Kidney (tissue), 14 donors: ENCODE results near the gene DYNC1LI1. TPM values are rescaled to one million over a fixed set of nuclear protein-coding genes. Genes with fewer than 3 reads are reported as not detected.

ENCODE experiments used
- DNase-seq, 5 donors: peaks; one replicate each; pipeline ENCODE4 v3.0.0-alpha.2; 2013 to 2020
- FAIRE-seq: peaks from 2 replicates; lab custom pipeline; 2012; peaks lifted over from hg19 to GRCh38; lab: Jason Lieb, UNC
- H3K27ac ChIP-seq, 2 donors: one replicate each; pipeline ENCODE4 v1.7.0; 2013; ENCODE audit warnings: low read depth in 2 of 2, low read length in 2 of 2, inconsistent platforms in 1 of 2
- H3K27me3 ChIP-seq: one replicate; pipeline ENCODE4 v1.7.1; 2013; ENCODE audit warnings: low read length, inconsistent platforms; ENCODE audit not compliant: control insufficient read depth, insufficient read depth
- H3K36me3 ChIP-seq, 3 donors: one replicate each; pipeline versions ENCODE4 v1.7.0 to v1.7.1; 2013; ENCODE audit warnings: low read length in 3 of 3, control low read depth in 1 of 3, inconsistent platforms in 1 of 3; ENCODE audit not compliant: insufficient read depth in 3 of 3, control insufficient read depth in 2 of 3
- H3K4me1 ChIP-seq, 3 donors: one replicate each; pipeline versions ENCODE4 v1.7.0 to v1.7.1; 2013; ENCODE audit warnings: low read length in 3 of 3, inconsistent platforms in 1 of 3, low read depth in 1 of 3; ENCODE audit not compliant: control insufficient read depth in 2 of 3, insufficient read depth in 2 of 3
- H3K4me3 ChIP-seq, 3 donors: one replicate each; pipeline versions ENCODE4 v1.7.0 to v1.8.1; 2013; ENCODE audit warnings: low read length in 3 of 3, control low read depth in 1 of 3, inconsistent platforms in 1 of 3
- H3K9ac ChIP-seq, 3 donors: one replicate each; pipeline versions ENCODE4 v1.7.0 to v1.7.1; 2013; ENCODE audit warnings: low read length in 3 of 3, control low read depth in 1 of 3, inconsistent platforms in 1 of 3
- H3K9me3 ChIP-seq, 3 donors: one replicate each; pipeline versions ENCODE4 v1.7.0 to v1.7.1; 2013; ENCODE audit warnings: low read length in 3 of 3, control low read depth in 1 of 3, inconsistent platforms in 1 of 3; ENCODE audit not compliant: control insufficient read depth in 2 of 3, insufficient read depth in 1 of 3
- CTCF ChIP-seq: IDR thresholded peaks from 3 replicates; pipeline ENCODE4 v1.5.1; 2012; ENCODE audit warnings: mild to moderate bottlenecking, moderate library complexity, borderline replicate concordance; ENCODE audit not compliant: insufficient read depth; ENCODE audit errors: extremely low read depth
- intact Hi-C: fragments of 100-400 bp; cut with DNase I; formaldehyde crosslinking; loops from one replicate; pipeline ENCODE4 v1.11.1; 2022
- microRNA-seq: library from miRNA; unstranded; fragments of <30 nt; microRNA quantifications from one replicate; pipeline ENCODE4 v1.2.0, GENCODE V29; 2020
- polyA plus RNA-seq: library from polyadenylated mRNA; stranded (reverse); fragments of 350-450 nt; fragmentation: Illumina TruSeq; extraction: RNeasy Lipid Tissue Mini Kit (QIAGEN cat#74804); gene quantifications from one replicate; pipeline ENCODE4 v1.2.3, GENCODE V29; 2014; ENCODE audit warnings: low read depth, low replicate concordance; ENCODE audit not compliant: insufficient read depth
- total RNA-seq: library from RNA; stranded (reverse); fragmentation: NEBNext Ultra II Directional; extraction: Animal tissue kit (Norgen Biotek cat#: 25700); gene quantifications from one replicate; pipeline ENCODE4 v1.2.1, GENCODE V29; 2021
- donor health status: control.
- donor health status: control.
- donor health status: control.
- donor health status: control.
- donor health status: control.
- donor health status: DM: yes; HTN: yes; CAD: no.
- donor health status: Normal renal cell carcinoma (clear cell type).

DYNC1LI1 gene
- total and polyA plus RNA-seq, 2 donors from 2014 or later = 24.3 to 28.2 TPM

- no peak for TF ChIP-seq CTCF
- H3K4me3 ChIP-seq = no peak overlapping the region
- no peak overlapping the region for H3K27ac ChIP-seq
- no peaks in the 10 kb centered on the region for H3K27me3 ChIP-seq
- H3K9ac ChIP-seq = no peak overlapping the region
- H3K9me3 ChIP-seq = no peaks in the 10 kb centered on the region
- H3K4me1 ChIP-seq = no peaks in the 10 kb centered on the region
- FAIRE-seq (no peak), DNase-seq (no peak)
- peaks cover 0 to 15% (median 4%) of the 10 kb centered on the region in 3 donors for H3K36me3 ChIP-seq
- intact Hi-C loops = no loop called here
Measured at GRCh38 chr3:32481791-32482631, 88.6 kb downstream of the DYNC1LI1 start.

GRCh38 chr3:32480604-32481003, 90.1 kb downstream of the DYNC1LI1 start:
- no peak for DNase-seq
- Histone ChIP-seq H3K27me3 (no peaks in the 10 kb centered on the region), H3K4me3 (no peak overlapping the region), H3K4me1 (no peaks in the 10 kb centered on the region), H3K27ac (no peak overlapping the region), H3K9ac (no peak overlapping the region), H3K36me3 (peaks cover 0 to 15% (median 4%) of the 10 kb centered on the region in 3 donors), H3K9me3 (no peaks in the 10 kb centered on the region)
- intact Hi-C loops = no loop called here
- no peak for TF ChIP-seq CTCF
- FAIRE-seq = no peak

Small RNA genes lying within 50 kb of the gene (microRNA-seq; reads per million reads assigned to microRNA genes)
- not detected for gene MIR548AY

Other genes with a start within 250 kb of the DYNC1LI1 start
- 38.2 TPM for gene CMTM7, start 179.0 kb downstream of the DYNC1LI1 start, total RNA-seq
- 26.0 TPM for gene CMTM7, start 179.0 kb downstream of the DYNC1LI1 start, polyA plus RNA-seq
- 63.3 TPM for gene CMTM6, start 68.0 kb downstream of the DYNC1LI1 start, total RNA-seq
- 22.2 TPM for gene CMTM6, start 68.0 kb downstream of the DYNC1LI1 start, polyA plus RNA-seq
- gene CNOT10, start 114.3 kb upstream of the DYNC1LI1 start, total RNA-seq = 34.0 TPM
- gene CNOT10, start 114.3 kb upstream of the DYNC1LI1 start, polyA plus RNA-seq = 19.0 TPM
- 1.2 TPM for gene TRIM71, start 247.1 kb upstream of the DYNC1LI1 start, total RNA-seq
- 0.92 TPM for gene TRIM71, start 247.1 kb upstream of the DYNC1LI1 start, polyA plus RNA-seq